Neural progenitor cell (in vitro differentiated cells): ENCODE results near the gene DTX4. TPM values are rescaled to one million over a fixed set of nuclear protein-coding genes. Genes with fewer than 3 reads are reported as not detected.

ENCODE experiments used
- DNase-seq: peaks from one replicate; pipeline ENCODE4 v3.0.0-alpha.2; 2016; ENCODE audit warnings: low spot score
- H2AFZ ChIP-seq: fragments of 200-600 bp; sonication (generic); replicated peaks from 2 replicates; pipeline ENCODE4 v1.6.1; 2016; ENCODE audit warnings: antibody characterized with exemption
- H3F3A ChIP-seq: fragments of 200-600 bp; sonication (generic); 2 replicates; pipeline ENCODE4 v1.6.1; 2016; ENCODE audit warnings: antibody characterized with exemption, low read depth
- H3K27ac ChIP-seq: fragments of 200-600 bp; sonication (generic); 2 replicates; pipeline ENCODE4 v1.5.1; 2016; ENCODE audit warnings: mild to moderate bottlenecking
- H3K27me3 ChIP-seq: fragments of 200-600 bp; sonication (generic); 2 replicates; pipeline ENCODE4 v1.6.1; 2016; ENCODE audit warnings: mild to moderate bottlenecking, moderate library complexity
- H3K36me3 ChIP-seq: fragments of 200-600 bp; sonication (generic); 2 replicates; pipeline ENCODE4 v1.5.1; 2016
- H3K4me1 ChIP-seq: fragments of 200-600 bp; sonication (generic); 2 replicates; pipeline ENCODE4 v1.6.1; 2016; ENCODE audit warnings: mixed run types
- H3K4me2 ChIP-seq: fragments of 200-600 bp; sonication (generic); 2 replicates; pipeline ENCODE4 v1.6.1; 2016
- H3K4me3 ChIP-seq: fragments of 200-600 bp; sonication (generic); 2 replicates; pipeline ENCODE4 v1.5.1; 2016
- H3K79me2 ChIP-seq: fragments of 200-600 bp; sonication (generic); 2 replicates; pipeline ENCODE4 v1.6.1; 2016; ENCODE audit warnings: low read depth
- H3K9ac ChIP-seq: fragments of 200-600 bp; sonication (generic); 2 replicates; pipeline ENCODE4 v1.6.1; 2016
- H3K9me3 ChIP-seq: fragments of 200-600 bp; sonication (generic); 2 replicates; pipeline ENCODE4 v1.5.1; 2016; ENCODE audit warnings: low read depth
- H4K20me1 ChIP-seq: fragments of 200-600 bp; sonication (generic); 2 replicates; pipeline ENCODE4 v1.6.1; 2016; ENCODE audit warnings: low read depth
- H3K27ac Mint-ChIP-seq: 3 replicates; pipeline ENCODE4 v1.8.0; 2021; ENCODE audit warnings: mixed read lengths
- H3K27me3 Mint-ChIP-seq: 2 replicates; pipeline ENCODE4 v1.8.0; 2022; ENCODE audit warnings: low read depth, mild to moderate bottlenecking, inconsistent platforms, moderate library complexity, mixed read lengths; ENCODE audit not compliant: insufficient read depth
- H3K36me3 Mint-ChIP-seq: 3 replicates; pipeline ENCODE4 v1.8.0; 2021; ENCODE audit warnings: mixed read lengths
- H3K4me1 Mint-ChIP-seq: 3 replicates; pipeline ENCODE4 v1.8.0; 2021; ENCODE audit warnings: mixed read lengths
- H3K4me3 Mint-ChIP-seq: 3 replicates; pipeline ENCODE4 v1.8.0; 2021; ENCODE audit warnings: mild to moderate bottlenecking, moderate library complexity, mixed read lengths
- H3K9me3 Mint-ChIP-seq: 3 replicates; pipeline ENCODE4 v1.8.0; 2020; ENCODE audit warnings: mixed read lengths
- EZH2 ChIP-seq: fragments of 200-600 bp; sonication (generic); IDR thresholded peaks from 2 replicates; pipeline ENCODE4 v1.6.1; 2017; ENCODE audit warnings: antibody characterized with exemption, mild to moderate bottlenecking, moderate library complexity
- EZH2phosphoT487 ChIP-seq: fragments of 200-600 bp; sonication (generic); IDR thresholded peaks from 2 replicates; pipeline ENCODE4 v1.6.1; 2017; ENCODE audit warnings: antibody characterized with exemption
- total RNA-seq: library from RNA; depleted of rRNA; stranded (reverse); fragments of >200 nt; gene quantifications from 2 replicates; pipeline ENCODE4 v1.2.3, GENCODE V29; 2015; ENCODE audit warnings: low replicate concordance
- TF ChIP-seq, protein P1 (sequence below): fragments of 200-600 bp; sonication (generic); IDR thresholded peaks from 2 replicates; pipeline ENCODE4 v1.5.1; 2017; ENCODE audit warnings: antibody characterized with exemption, mild to moderate bottlenecking

DTX4 gene
- total RNA-seq, 1 donor from 2014 or later: 16.9 TPM

DNA sequence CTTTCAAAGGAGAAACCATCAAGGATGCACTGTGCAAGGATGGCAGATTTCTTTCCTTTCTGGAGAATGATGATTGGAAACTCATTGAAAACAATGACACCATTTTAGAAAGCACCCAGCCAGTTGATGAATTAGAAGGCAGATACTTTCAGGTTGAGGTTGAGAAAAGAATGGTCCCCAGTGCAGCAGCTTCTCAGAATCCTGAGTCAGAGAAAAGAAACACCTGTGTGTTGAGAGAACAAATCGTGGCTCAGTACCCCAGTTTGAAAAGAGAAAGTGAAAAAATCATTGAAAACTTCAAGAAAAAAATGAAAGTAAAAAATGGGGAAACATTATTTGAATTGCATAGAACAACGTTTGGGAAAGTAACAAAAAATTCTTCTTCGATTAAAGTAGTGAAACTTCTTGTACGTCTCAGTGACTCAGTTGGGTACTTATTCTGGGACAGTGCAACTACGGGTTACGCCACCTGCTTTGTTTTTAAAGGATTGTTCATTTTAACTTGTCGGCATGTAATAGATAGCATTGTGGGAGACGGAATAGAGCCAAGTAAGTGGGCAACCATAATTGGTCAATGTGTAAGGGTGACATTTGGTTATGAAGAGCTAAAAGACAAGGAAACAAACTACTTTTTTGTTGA, 19.5 kb upstream of the DTX4 start:
- H3K9me3 ChIP-seq: no peaks in the 10 kb centered on the region
- peaks cover 6% of the 10 kb centered on the region for H3K36me3 ChIP-seq
- Mint-ChIP-seq H3K4me1 (no peaks in the 10 kb centered on the region), H3K4me3 (no peak overlapping the region), H3K9me3 (no peaks in the 10 kb centered on the region), H3K36me3 (peaks cover 10% of the 10 kb centered on the region), H3K27ac (no peak overlapping the region), H3K27me3 (no peaks in the 10 kb centered on the region)
- H3K4me1 ChIP-seq: no peaks in the 10 kb centered on the region
- no peak for TF ChIP-seq EZH2
- TF ChIP-seq, protein P1, sequence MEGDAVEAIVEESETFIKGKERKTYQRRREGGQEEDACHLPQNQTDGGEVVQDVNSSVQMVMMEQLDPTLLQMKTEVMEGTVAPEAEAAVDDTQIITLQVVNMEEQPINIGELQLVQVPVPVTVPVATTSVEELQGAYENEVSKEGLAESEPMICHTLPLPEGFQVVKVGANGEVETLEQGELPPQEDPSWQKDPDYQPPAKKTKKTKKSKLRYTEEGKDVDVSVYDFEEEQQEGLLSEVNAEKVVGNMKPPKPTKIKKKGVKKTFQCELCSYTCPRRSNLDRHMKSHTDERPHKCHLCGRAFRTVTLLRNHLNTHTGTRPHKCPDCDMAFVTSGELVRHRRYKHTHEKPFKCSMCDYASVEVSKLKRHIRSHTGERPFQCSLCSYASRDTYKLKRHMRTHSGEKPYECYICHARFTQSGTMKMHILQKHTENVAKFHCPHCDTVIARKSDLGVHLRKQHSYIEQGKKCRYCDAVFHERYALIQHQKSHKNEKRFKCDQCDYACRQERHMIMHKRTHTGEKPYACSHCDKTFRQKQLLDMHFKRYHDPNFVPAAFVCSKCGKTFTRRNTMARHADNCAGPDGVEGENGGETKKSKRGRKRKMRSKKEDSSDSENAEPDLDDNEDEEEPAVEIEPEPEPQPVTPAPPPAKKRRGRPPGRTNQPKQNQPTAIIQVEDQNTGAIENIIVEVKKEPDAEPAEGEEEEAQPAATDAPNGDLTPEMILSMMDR: no peak
- no peaks in the 10 kb centered on the region for H3K27me3 ChIP-seq
- H4K20me1 ChIP-seq: no peaks in the 10 kb centered on the region
- H3F3A ChIP-seq: no peaks in the 10 kb centered on the region
- H3K79me2 ChIP-seq: no peaks in the 10 kb centered on the region
- no peak overlapping the region for H3K9ac ChIP-seq
- H3K27ac ChIP-seq: no peak overlapping the region
- H3K4me3 ChIP-seq: no peak overlapping the region
- no peak for DNase-seq
- H2AFZ ChIP-seq: no peak overlapping the region
- no peak overlapping the region for H3K4me2 ChIP-seq

DNA sequence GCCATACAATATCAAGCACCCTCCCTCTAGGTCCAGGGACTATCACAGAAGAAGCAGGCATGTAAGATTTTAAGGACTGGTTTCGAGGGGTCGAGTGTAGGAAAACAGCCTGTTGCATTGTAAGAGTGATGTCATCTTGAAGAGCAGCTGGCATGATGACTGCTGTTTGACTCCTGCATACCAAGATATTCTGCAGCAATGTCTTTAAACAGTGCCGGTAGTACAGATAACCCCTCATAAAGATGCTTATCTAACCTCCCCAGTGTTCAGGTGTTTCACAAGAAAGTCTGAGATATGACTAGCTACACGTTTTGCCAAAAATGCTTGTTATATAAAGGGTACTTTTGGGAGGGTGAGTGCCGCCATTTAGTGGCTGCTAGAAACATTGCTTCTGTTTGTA, 17.3 kb upstream of the DTX4 start:
- H3K4me2 ChIP-seq: no peak overlapping the region
- Mint-ChIP-seq H3K4me1 (peaks cover 4% of the 10 kb centered on the region), H3K36me3 (peaks cover 5% of the 10 kb centered on the region), H3K27ac (no peak overlapping the region), H3K9me3 (no peaks in the 10 kb centered on the region), H3K27me3 (no peaks in the 10 kb centered on the region), H3K4me3 (no peak overlapping the region)
- no peak for TF ChIP-seq EZH2
- no peak for TF ChIP-seq EZH2phosphoT487
- TF ChIP-seq, protein P1: no peak
- H3K4me3 ChIP-seq: no peak overlapping the region
- peaks cover 6% of the 10 kb centered on the region for H3K36me3 ChIP-seq
- no peaks in the 10 kb centered on the region for H3K79me2 ChIP-seq
- H2AFZ ChIP-seq: no peak overlapping the region
- H4K20me1 ChIP-seq: no peaks in the 10 kb centered on the region
- H3K9me3 ChIP-seq: no peaks in the 10 kb centered on the region
- H3K4me1 ChIP-seq: no peaks in the 10 kb centered on the region
- no peak for DNase-seq
- H3F3A ChIP-seq: no peaks in the 10 kb centered on the region
- H3K9ac ChIP-seq: no peak overlapping the region
- no peak overlapping the region for H3K27ac ChIP-seq
- H3K27me3 ChIP-seq: no peaks in the 10 kb centered on the region

DNA sequence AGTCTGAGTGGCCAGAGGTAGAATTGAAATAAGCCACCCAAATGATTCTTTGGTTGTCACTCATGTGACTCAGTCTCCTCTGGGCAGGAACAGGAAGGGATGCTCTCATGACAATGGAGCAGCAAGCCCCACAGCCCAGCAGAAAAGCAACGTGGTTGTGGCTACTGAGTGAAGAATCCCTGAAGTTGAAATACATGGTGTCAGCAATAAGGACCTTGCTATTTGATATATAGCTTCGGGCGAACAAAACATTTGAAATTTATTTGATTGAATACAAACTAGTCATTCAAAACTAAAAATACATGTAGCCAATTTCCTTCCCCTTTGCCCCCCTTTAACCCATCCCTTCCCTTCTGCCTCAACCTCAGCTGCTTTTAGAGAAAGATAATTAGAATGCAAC, 14.5 kb upstream of the DTX4 start:
- Histone ChIP-seq H3F3A (no peaks in the 10 kb centered on the region), H3K4me1 (no peaks in the 10 kb centered on the region), H3K79me2 (no peaks in the 10 kb centered on the region), H3K36me3 (no peaks in the 10 kb centered on the region), H3K27me3 (no peaks in the 10 kb centered on the region), H3K4me3 (no peak overlapping the region), H4K20me1 (no peaks in the 10 kb centered on the region), H3K4me2 (no peak overlapping the region), H2AFZ (no peak overlapping the region), H3K9ac (no peak overlapping the region), H3K27ac (no peak overlapping the region), H3K9me3 (no peaks in the 10 kb centered on the region)
- Mint-ChIP-seq H3K9me3 (no peaks in the 10 kb centered on the region), H3K4me1 (peaks cover 4% of the 10 kb centered on the region), H3K27ac (no peak overlapping the region), H3K4me3 (no peak overlapping the region), H3K27me3 (no peaks in the 10 kb centered on the region), H3K36me3 (peaks cover 2% of the 10 kb centered on the region)
- TF ChIP-seq, protein P1: no peak
- TF ChIP-seq EZH2phosphoT487 (no peak), EZH2 (no peak)
- no peak for DNase-seq
